Placental epithelial cell (primary cell): ENCODE data around the gene DMP1. TPM values are rescaled to one million over a fixed set of nuclear protein-coding genes. Genes with fewer than 3 reads are reported as not detected.

Experiments used
- total RNA-seq: library from RNA; depleted of rRNA; stranded (reverse); fragments of >200 nt; gene quantifications from 2 replicates; pipeline ENCODE4 v1.2.3, GENCODE V29; 2012

Gene DMP1, protein sequence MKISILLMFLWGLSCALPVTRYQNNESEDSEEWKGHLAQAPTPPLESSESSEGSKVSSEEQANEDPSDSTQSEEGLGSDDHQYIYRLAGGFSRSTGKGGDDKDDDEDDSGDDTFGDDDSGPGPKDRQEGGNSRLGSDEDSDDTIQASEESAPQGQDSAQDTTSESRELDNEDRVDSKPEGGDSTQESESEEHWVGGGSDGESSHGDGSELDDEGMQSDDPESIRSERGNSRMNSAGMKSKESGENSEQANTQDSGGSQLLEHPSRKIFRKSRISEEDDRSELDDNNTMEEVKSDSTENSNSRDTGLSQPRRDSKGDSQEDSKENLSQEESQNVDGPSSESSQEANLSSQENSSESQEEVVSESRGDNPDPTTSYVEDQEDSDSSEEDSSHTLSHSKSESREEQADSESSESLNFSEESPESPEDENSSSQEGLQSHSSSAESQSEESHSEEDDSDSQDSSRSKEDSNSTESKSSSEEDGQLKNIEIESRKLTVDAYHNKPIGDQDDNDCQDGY
- not detected in 2 replicates for total RNA-seq

DNA sequence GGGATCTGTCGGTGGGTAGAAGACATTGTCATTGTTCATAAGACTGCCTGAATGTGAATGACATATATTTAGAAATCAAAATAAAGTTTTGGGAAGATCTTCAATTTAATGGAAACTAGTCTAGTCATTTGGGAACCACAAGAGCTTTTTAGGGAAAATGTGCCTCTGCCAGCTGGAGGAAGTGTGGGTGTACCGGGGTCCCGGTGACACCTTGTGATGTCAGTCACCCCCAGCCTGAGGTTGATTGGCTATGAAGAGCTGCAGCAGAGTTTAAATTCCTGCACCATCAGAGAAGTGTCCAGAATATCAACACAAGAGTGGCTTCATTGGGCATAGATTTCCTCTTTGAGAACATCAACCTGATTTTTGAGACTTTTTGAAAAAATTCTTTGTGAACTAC is at the start of gene DMP1:
TSS of gene DMP1 (plus strand) at position 301 of the 400 bp plus-strand sequence. CDS start 6,213 bp downstream, outside the sequence.

DNA sequence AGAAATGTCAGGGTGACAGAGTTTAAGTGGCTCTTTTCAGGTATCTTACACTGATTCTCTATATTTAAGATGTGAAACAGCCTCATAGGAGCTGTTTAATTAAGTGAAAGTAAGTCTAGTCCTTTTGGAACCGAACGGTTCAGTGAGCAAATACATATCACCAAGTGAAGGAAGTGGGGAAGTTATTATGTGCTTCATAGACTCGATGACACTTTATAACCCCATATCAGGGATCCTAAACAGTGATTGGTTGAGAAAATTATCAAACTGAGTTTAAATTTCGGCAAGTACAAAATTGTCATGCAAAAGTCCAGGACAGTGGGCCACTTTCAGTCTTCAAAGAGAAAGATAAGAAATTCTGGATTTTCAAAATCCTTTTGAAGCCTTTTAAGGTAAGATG is 41.9 kb upstream of the DMP1 start, which contains the start of gene DSPP:
TSS of gene DSPP (plus strand) at position 301 of the 400 bp plus-strand sequence. CDS start 2,380 bp downstream, outside the sequence.

Other genes with a start within 250 kb of the DMP1 start
- 6.9 and 7.5 TPM in 2 replicates for gene NUDT9, start 227.7 kb upstream of the DMP1 start, total RNA-seq
- not detected in 2 replicates for gene SPARCL1, start 120.9 kb upstream of the DMP1 start, total RNA-seq
- not detected in 2 replicates for gene DSPP, start 41.8 kb upstream of the DMP1 start, total RNA-seq
- not detected in 2 replicates for gene IBSP, start 149.3 kb downstream of the DMP1 start, total RNA-seq
- gene MEPE, start 182.7 kb downstream of the DMP1 start, total RNA-seq = not detected in 2 replicates